Forelimb muscle (tissue), 1 donor: ENCODE data around the gene TJP1. TPM values are rescaled to one million over a fixed set of nuclear protein-coding genes. Genes with fewer than 3 reads are reported as not detected.
"Not testable (repeated sequence)": the region's sequence is repeated elsewhere in the genome, so short reads cannot be mapped to it uniquely, and the experiment has no call there.

Source experiments
- DNase-seq: peaks from one replicate; pipeline ENCODE4 v3.0.0-alpha.2; 2013; ENCODE audit warnings: low read depth
- polyA plus RNA-seq: library from polyadenylated mRNA; unstranded; fragments of 120-200 nt; gene quantifications from one replicate; pipeline ENCODE4 v1.2.1, GENCODE V29; 2013; ENCODE audit not compliant: insufficient read length

Gene TJP1
- polyA plus RNA-seq, 1 donor: 41.5 TPM

GRCh38 chr15:29838352-29839010 is 16.2 kb upstream of the TJP1 start:
- DNase-seq: no peak

- DNase-seq: no peak
These were observed 13.0 kb upstream of the TJP1 start for GRCh38 chr15:29835301-29835700.

- no peak for DNase-seq
These were observed 10.4 kb upstream of the TJP1 start for GRCh38 chr15:29832709-29833108.

GRCh38 chr15:29826908-29827820 is 4.9 kb upstream of the TJP1 start:
- no peak for DNase-seq

GRCh38 chr15:29825227-29825626 is 3.0 kb upstream of the TJP1 start:
- DNase-seq: no peak

GRCh38 chr15:29822684-29823459 is 604 bp upstream of the TJP1 start:
- no peak for DNase-seq

GRCh38 chr15:29821416-29822099 is 710 bp downstream of the TJP1 start:
- no peak for DNase-seq

- no peak for DNase-seq
These were observed 1.7 kb downstream of the TJP1 start for GRCh38 chr15:29820394-29821154.

GRCh38 chr15:29819979-29820378 is 2.3 kb downstream of the TJP1 start:
- DNase-seq: no peak

GRCh38 chr15:29818141-29818540 is 4.1 kb downstream of the TJP1 start:
- no peak for DNase-seq

GRCh38 chr15:29817455-29817854 is 4.8 kb downstream of the TJP1 start:
- not testable (repeated sequence) for DNase-seq

GRCh38 chr15:29815000-29815710 is 7.1 kb downstream of the TJP1 start:
- no peak for DNase-seq

GRCh38 chr15:29813009-29813408 is 9.3 kb downstream of the TJP1 start:
- DNase-seq: no peak

GRCh38 chr15:29812384-29812694 is 9.9 kb downstream of the TJP1 start:
- no peak for DNase-seq

GRCh38 chr15:29811691-29812383 is 10.4 kb downstream of the TJP1 start:
- DNase-seq: no peak

- no peak for DNase-seq
These were observed 16.6 kb downstream of the TJP1 start for GRCh38 chr15:29805708-29806104.

GRCh38 chr15:29805043-29805707 is 17.1 kb downstream of the TJP1 start:
- DNase-seq: no peak

- DNase-seq: no peak
These were observed 19.9 kb downstream of the TJP1 start for GRCh38 chr15:29802411-29802810.
